ENCODE data around the gene ARHGEF17. TPM values are rescaled to one million over a fixed set of nuclear protein-coding genes. Genes with fewer than 3 reads are reported as not detected.

The ARHGEF17 gene
- total RNA-seq, 4 donors from 2014 or later = 54.0 to 125 (median 61.4) TPM

- H3K4me1 ChIP-seq = peaks cover 73 to 74% of the 10 kb centered on the region in 2 donors
- peak in 1 of 2 donors; percentile 39 for DNase-seq
Measured at GRCh38 chr11:73311394-73311869, 3.4 kb downstream of the ARHGEF17 start.

GRCh38 chr11:73312036-73312435, 4.0 kb downstream of the ARHGEF17 start:
- Histone ChIP-seq H3K9me3 (no peaks in the 10 kb centered on the region), H3K4me3 (replicated peaks in 1 of 3) (peak overlapping the region in 1 of 3 donors; percentile 61), H3K36me3 (no peaks in the 10 kb centered on the region), H3K27me3 (no peaks in the 10 kb centered on the region), H3K4me1 (peaks cover 76 to 77% of the 10 kb centered on the region in 2 donors), H3K27ac (peak overlapping the region; percentile 97 to 99 (median 98))
- 81 to 82% methylated on average over 2 of the region's 2 CpGs for WGBS, 2 donors
- TF ChIP-seq CTCF (IDR thresholded peaks at IDR 0.05) (no peak), POLR2A (IDR thresholded peaks at IDR 0.05) (no peak)
- DNase-seq = no peak
- intact Hi-C loops (cut with DNase I) = no loop called here

More at GRCh38 chr11:73311394-73311869, 3.4 kb downstream of the ARHGEF17 start:
- intact Hi-C loops (cut with DNase I) = no loop called here
- H3K9me3 ChIP-seq = no peaks in the 10 kb centered on the region
- H3K4me3 ChIP-seq (replicated peaks in 1 of 3) = peak overlapping the region in 1 of 3 donors; percentile 61
- TF ChIP-seq CTCF (IDR thresholded peaks at IDR 0.05) (no peak), POLR2A (IDR thresholded peaks at IDR 0.05) (no peak)
- WGBS, 2 donors = 80% methylated on average over 13 of the region's 18 CpGs; no CpG with 5 or more reads in 1 of the 2 donors
- no peaks in the 10 kb centered on the region for H3K27me3 ChIP-seq
- no peaks in the 10 kb centered on the region for H3K36me3 ChIP-seq
- H3K27ac ChIP-seq = peak overlapping the region; percentile 97 to 99 (median 98)

GRCh38 chr11:73312851-73313327, 4.8 kb downstream of the ARHGEF17 start:
- H3K36me3 ChIP-seq = no peaks in the 10 kb centered on the region
- no peak for TF ChIP-seq POLR2A (IDR thresholded peaks at IDR 0.05)
- no peak for TF ChIP-seq CTCF (IDR thresholded peaks at IDR 0.05)
- 65 to 71% methylated on average over 6 of the region's 6 CpGs for WGBS, 2 donors
- intact Hi-C loops (cut with DNase I) = no loop called here
- peak overlapping the region; percentile 97 to 99 (median 98) for H3K27ac ChIP-seq
- peaks cover 84% of the 10 kb centered on the region in 2 donors for H3K4me1 ChIP-seq
- peak overlapping the region in 1 of 3 donors; percentile 61 for H3K4me3 ChIP-seq (replicated peaks in 1 of 3)
- no peaks in the 10 kb centered on the region for H3K9me3 ChIP-seq
- DNase-seq = no peak
- no peaks in the 10 kb centered on the region for H3K27me3 ChIP-seq

GRCh38 chr11:73313652-73314051, 5.6 kb downstream of the ARHGEF17 start:
- intact Hi-C loops (cut with DNase I) = no loop called here
- peak overlapping the region in 1 of 3 donors; percentile 61 for H3K4me3 ChIP-seq (replicated peaks in 1 of 3)
- TF ChIP-seq CTCF (IDR thresholded peaks at IDR 0.05) (no peak), POLR2A (IDR thresholded peaks at IDR 0.05) (no peak)
- peak overlapping the region; percentile 97 to 99 (median 98) for H3K27ac ChIP-seq
- no peaks in the 10 kb centered on the region for H3K27me3 ChIP-seq
- peaks cover 89 to 92% of the 10 kb centered on the region in 2 donors for H3K4me1 ChIP-seq
- no peaks in the 10 kb centered on the region for H3K36me3 ChIP-seq
- no peak for DNase-seq
- no peaks in the 10 kb centered on the region for H3K9me3 ChIP-seq
- WGBS, 2 donors = 50 to 56% methylated on average over 1 of the region's 1 CpG

- TF ChIP-seq POLR2A (IDR thresholded peaks at IDR 0.05) (peak in 1 of 2 donors; percentile 28), CTCF (IDR thresholded peaks at IDR 0.05) (no peak)
- DNase-seq = peak; percentile 84 to 88
- H3K4me1 ChIP-seq = peaks cover 92 to 99% of the 10 kb centered on the region in 2 donors
- 59 to 61% methylated on average over 10 of the region's 11 CpGs for WGBS, 2 donors
- no peaks in the 10 kb centered on the region for H3K9me3 ChIP-seq
- H3K27me3 ChIP-seq = no peaks in the 10 kb centered on the region
- H3K4me3 ChIP-seq (replicated peaks in 1 of 3) = peak overlapping the region in 1 of 3 donors; percentile 7
- peak overlapping the region; percentile 97 to 99 (median 98) for H3K27ac ChIP-seq
- intact Hi-C loops (cut with DNase I) = no loop called here
- H3K36me3 ChIP-seq = no peaks in the 10 kb centered on the region
Measured at GRCh38 chr11:73314117-73314961, 6.3 kb downstream of the ARHGEF17 start.

Data from thyroid gland (tissue), 4 donors.